ENCODE measurements around the gene ATL2.

The ATL2 gene

GRCh38 chr2:38266382-38267061 is 110.6 kb downstream of the ATL2 start:
- peaks cover 0 to 5% (median 4%) of the 10 kb centered on the region in 5 donors for H3K4me1 ChIP-seq (ENCODE audit: control insufficient read depth in 5 of 5, insufficient read depth in 5 of 5, low read length in 5 of 5)
- no peak overlapping the region for H3K27ac ChIP-seq (ENCODE audit: low read depth, low read length)
- no peak overlapping the region for H3K9ac ChIP-seq (ENCODE audit: low read length in 5 of 5)
- H3K27me3 ChIP-seq (ENCODE audit: control insufficient read depth in 5 of 5, insufficient read depth in 4 of 5, low read length in 5 of 5) = no peaks in the 10 kb centered on the region
- H3K36me3 ChIP-seq (ENCODE audit: control insufficient read depth in 5 of 5, insufficient read depth in 5 of 5, low read length in 5 of 5) = no peaks in the 10 kb centered on the region
- no peaks in the 10 kb centered on the region for H3K9me3 ChIP-seq (ENCODE audit: control insufficient read depth in 5 of 5, low read length in 5 of 5)
- no peak overlapping the region for H3K4me3 ChIP-seq (ENCODE audit: low read depth in 1 of 5, low read length in 5 of 5)

- Histone ChIP-seq H3K27me3 (ENCODE audit: control insufficient read depth in 5 of 5, insufficient read depth in 4 of 5, low read length in 5 of 5) (no peaks in the 10 kb centered on the region), H3K27ac (ENCODE audit: low read depth, low read length) (no peak overlapping the region), H3K36me3 (ENCODE audit: control insufficient read depth in 5 of 5, insufficient read depth in 5 of 5, low read length in 5 of 5) (no peaks in the 10 kb centered on the region), H3K4me3 (ENCODE audit: low read depth in 1 of 5, low read length in 5 of 5) (no peak overlapping the region), H3K9me3 (ENCODE audit: control insufficient read depth in 5 of 5, low read length in 5 of 5) (no peaks in the 10 kb centered on the region), H3K4me1 (ENCODE audit: control insufficient read depth in 5 of 5, insufficient read depth in 5 of 5, low read length in 5 of 5) (peaks cover 0 to 5% (median 4%) of the 10 kb centered on the region in 5 donors), H3K9ac (ENCODE audit: low read length in 5 of 5) (no peak overlapping the region)
Observed at GRCh38 chr2:38265461-38265860, 111.6 kb downstream of the ATL2 start.

DNA sequence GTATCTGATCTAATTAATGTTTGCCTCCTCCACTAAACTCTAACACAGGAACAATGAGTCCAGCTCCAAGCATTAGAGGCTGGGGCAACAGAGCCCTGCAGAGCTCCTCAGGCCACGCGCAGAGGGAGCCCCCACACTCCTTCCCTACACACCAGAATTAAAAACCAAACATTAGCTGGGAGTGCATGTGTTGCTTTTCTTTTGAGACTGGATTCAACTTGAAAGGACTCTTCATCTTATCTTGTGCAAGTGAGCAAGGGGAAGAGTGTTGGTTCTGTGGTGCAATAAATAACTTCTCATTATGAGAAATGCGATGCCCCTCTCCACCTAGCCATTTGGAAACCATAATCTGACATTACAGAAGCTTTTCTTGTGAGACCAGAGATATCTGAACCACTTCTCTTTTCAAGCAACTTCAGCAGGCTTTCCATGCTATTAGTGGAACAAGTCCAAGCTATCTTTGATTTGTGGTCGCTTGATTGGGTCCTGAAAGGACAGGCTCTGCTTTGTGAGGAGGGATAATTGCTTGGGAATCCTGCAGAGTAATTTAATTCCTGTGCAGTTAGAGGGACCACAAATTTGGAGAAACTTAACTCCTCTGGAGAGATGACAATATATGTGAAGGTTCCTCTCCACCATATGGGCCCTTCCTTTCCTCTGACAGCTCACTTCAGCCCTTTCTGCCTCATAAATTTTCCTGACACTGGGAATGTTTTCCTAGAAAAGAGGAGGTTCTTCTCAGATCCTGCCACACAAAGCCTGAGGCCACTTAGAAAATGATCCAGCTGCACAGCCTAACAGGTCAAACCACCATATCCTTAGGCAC is 112.5 kb downstream of the ATL2 start:
- Histone ChIP-seq H3K27ac (ENCODE audit: low read depth, low read length) (no peak overlapping the region), H3K9me3 (ENCODE audit: control insufficient read depth in 5 of 5, low read length in 5 of 5) (no peaks in the 10 kb centered on the region), H3K4me3 (ENCODE audit: low read depth in 1 of 5, low read length in 5 of 5) (no peak overlapping the region), H3K36me3 (ENCODE audit: control insufficient read depth in 5 of 5, insufficient read depth in 5 of 5, low read length in 5 of 5) (no peaks in the 10 kb centered on the region), H3K9ac (ENCODE audit: low read length in 5 of 5) (no peak overlapping the region), H3K4me1 (ENCODE audit: control insufficient read depth in 5 of 5, insufficient read depth in 5 of 5, low read length in 5 of 5) (peaks cover 0 to 5% (median 4%) of the 10 kb centered on the region in 5 donors), H3K27me3 (ENCODE audit: control insufficient read depth in 5 of 5, insufficient read depth in 4 of 5, low read length in 5 of 5) (no peaks in the 10 kb centered on the region)

GRCh38 chr2:38263293-38263692 is 113.8 kb downstream of the ATL2 start:
- Histone ChIP-seq H3K27ac (ENCODE audit: low read depth, low read length) (no peak overlapping the region), H3K9ac (ENCODE audit: low read length in 5 of 5) (no peak overlapping the region), H3K9me3 (ENCODE audit: control insufficient read depth in 5 of 5, low read length in 5 of 5) (no peaks in the 10 kb centered on the region), H3K4me3 (ENCODE audit: low read depth in 1 of 5, low read length in 5 of 5) (no peak overlapping the region), H3K4me1 (ENCODE audit: control insufficient read depth in 5 of 5, insufficient read depth in 5 of 5, low read length in 5 of 5) (peaks cover 0 to 5% (median 4%) of the 10 kb centered on the region in 5 donors), H3K27me3 (ENCODE audit: control insufficient read depth in 5 of 5, insufficient read depth in 4 of 5, low read length in 5 of 5) (no peaks in the 10 kb centered on the region), H3K36me3 (ENCODE audit: control insufficient read depth in 5 of 5, insufficient read depth in 5 of 5, low read length in 5 of 5) (no peaks in the 10 kb centered on the region)

DNA sequence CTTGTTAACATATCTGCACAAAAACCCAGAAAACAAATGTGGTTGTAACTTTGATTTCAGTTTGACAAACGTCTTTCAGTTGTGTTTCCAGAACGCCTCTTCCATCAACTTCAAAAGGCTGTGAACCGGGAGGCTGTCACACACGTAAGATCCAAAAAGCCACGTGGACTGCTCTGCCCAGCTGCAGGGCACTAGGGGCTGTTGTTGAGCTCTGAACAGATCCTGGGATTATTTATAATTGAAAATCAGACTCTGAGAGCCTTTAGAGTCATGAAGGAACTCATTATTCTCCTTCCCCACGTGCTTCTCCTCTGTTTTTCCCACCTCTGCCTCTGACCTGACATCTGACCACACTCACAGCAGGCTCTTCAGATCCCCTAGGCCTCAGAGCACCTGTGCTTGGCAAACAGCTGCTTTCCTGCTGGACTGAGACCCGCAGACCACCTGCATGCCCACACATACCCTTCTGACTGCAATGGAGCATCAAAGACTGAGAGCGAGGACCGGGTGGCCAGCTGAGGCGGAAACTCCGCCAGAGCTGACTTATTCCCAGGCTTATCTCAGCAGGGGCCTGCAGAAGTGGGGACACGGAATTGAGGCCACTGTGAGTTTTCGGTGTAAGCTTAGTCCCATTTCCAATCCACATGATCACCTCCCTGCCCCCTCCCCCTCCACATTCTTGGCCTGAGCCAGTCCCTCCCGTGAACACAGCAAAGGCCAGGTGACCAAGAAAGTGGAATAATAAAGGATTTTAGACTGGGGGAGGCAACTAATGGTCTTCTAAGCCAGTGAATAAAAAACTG is 114.8 kb downstream of the ATL2 start:
- Histone ChIP-seq H3K9ac (ENCODE audit: low read length in 5 of 5) (no peak overlapping the region), H3K9me3 (ENCODE audit: control insufficient read depth in 5 of 5, low read length in 5 of 5) (no peaks in the 10 kb centered on the region), H3K27ac (ENCODE audit: low read depth, low read length) (no peak overlapping the region), H3K4me3 (ENCODE audit: low read depth in 1 of 5, low read length in 5 of 5) (no peak overlapping the region), H3K4me1 (ENCODE audit: control insufficient read depth in 5 of 5, insufficient read depth in 5 of 5, low read length in 5 of 5) (peaks cover 0 to 5% (median 4%) of the 10 kb centered on the region in 5 donors), H3K36me3 (ENCODE audit: control insufficient read depth in 5 of 5, insufficient read depth in 5 of 5, low read length in 5 of 5) (no peaks in the 10 kb centered on the region), H3K27me3 (ENCODE audit: control insufficient read depth in 5 of 5, insufficient read depth in 4 of 5, low read length in 5 of 5) (no peaks in the 10 kb centered on the region)

DNA sequence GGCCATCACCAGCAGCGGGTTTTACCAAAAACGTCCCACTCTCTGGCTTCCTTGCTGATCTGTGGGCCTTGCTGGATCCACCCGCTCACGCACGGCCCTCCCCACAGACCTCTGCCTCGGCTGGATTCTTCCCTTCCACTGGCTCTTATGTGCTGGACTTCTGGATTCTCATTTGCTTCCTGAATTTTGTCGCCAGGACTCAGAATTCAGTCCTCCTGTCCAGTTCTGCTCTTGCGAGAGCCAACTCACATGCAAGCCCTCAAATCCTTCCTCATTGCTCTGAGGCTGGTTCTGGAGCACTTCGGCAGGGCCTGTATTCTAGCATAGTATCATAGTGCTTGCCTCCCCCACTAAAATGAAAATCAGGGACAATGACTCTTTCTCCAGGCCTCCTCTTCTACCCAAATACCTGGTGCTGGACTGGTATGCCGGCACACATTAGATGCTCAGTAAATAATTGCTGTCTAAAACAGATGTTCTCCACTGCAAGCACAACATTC is 115.5 kb downstream of the ATL2 start:
- Histone ChIP-seq H3K27ac (ENCODE audit: low read depth, low read length) (no peak overlapping the region), H3K9ac (ENCODE audit: low read length in 5 of 5) (no peak overlapping the region), H3K4me3 (ENCODE audit: low read depth in 1 of 5, low read length in 5 of 5) (no peak overlapping the region), H3K36me3 (ENCODE audit: control insufficient read depth in 5 of 5, insufficient read depth in 5 of 5, low read length in 5 of 5) (no peaks in the 10 kb centered on the region), H3K9me3 (ENCODE audit: control insufficient read depth in 5 of 5, low read length in 5 of 5) (no peaks in the 10 kb centered on the region), H3K27me3 (ENCODE audit: control insufficient read depth in 5 of 5, insufficient read depth in 4 of 5, low read length in 5 of 5) (no peaks in the 10 kb centered on the region), H3K4me1 (ENCODE audit: control insufficient read depth in 5 of 5, insufficient read depth in 5 of 5, low read length in 5 of 5) (peaks cover 0 to 5% (median 4%) of the 10 kb centered on the region in 5 donors)

DNA sequence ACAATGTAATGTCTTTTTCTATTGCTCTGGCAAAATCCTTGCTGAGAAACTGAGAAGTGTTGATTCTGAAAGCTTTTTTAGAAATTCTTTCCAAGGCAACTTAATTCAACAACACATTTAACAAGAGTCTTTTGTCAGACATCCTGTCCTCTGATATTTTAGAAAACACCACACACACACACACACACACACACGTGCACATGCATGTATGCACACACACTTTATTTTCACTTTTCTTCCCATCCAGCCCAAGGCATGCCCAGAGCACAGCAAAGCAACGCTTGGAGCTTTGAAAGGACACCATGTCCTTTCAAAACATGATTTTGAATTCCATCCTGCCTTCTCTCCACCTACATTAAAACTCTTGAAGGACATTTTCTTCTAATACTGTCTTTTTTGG is 116.1 kb downstream of the ATL2 start:
- Histone ChIP-seq H3K4me3 (ENCODE audit: low read depth in 1 of 5, low read length in 5 of 5) (no peak overlapping the region), H3K9me3 (ENCODE audit: control insufficient read depth in 5 of 5, low read length in 5 of 5) (no peaks in the 10 kb centered on the region), H3K4me1 (ENCODE audit: control insufficient read depth in 5 of 5, insufficient read depth in 5 of 5, low read length in 5 of 5) (peaks cover 0 to 5% (median 4%) of the 10 kb centered on the region in 5 donors)

DNA sequence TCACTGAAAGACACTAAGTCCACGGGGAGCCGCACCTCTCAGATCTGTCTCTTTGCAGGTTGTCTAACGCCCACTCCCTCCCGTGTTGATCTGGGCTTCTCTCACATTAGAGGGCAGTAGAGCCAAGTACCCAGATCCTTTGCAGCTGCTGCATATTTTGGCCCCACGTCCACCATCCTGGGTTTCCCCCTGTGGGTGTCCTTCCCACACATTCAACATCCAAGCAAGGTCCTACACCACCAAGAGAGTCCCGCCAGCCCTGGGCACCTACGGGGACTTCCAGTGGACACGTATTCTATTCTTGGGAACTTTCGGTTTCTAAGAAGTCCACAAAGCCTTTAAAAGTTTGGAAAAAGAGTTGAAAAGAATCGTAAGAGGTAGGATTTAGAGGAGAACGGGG is 116.6 kb downstream of the ATL2 start:
- H3K27ac ChIP-seq (ENCODE audit: low read depth, low read length) = no peak overlapping the region
- no peak overlapping the region for H3K4me3 ChIP-seq (ENCODE audit: low read depth in 1 of 5, low read length in 5 of 5)

More for the DNA sequence above, 116.1 kb downstream of the ATL2 start:
- Histone ChIP-seq H3K27me3 (ENCODE audit: control insufficient read depth in 5 of 5, insufficient read depth in 4 of 5, low read length in 5 of 5) (no peaks in the 10 kb centered on the region), H3K9ac (ENCODE audit: low read length in 5 of 5) (no peak overlapping the region), H3K27ac (ENCODE audit: low read depth, low read length) (no peak overlapping the region), H3K36me3 (ENCODE audit: control insufficient read depth in 5 of 5, insufficient read depth in 5 of 5, low read length in 5 of 5) (no peaks in the 10 kb centered on the region)

GRCh38 chr2:38259311-38259710 is 117.8 kb downstream of the ATL2 start:
- Histone ChIP-seq H3K36me3 (ENCODE audit: control insufficient read depth in 5 of 5, insufficient read depth in 5 of 5, low read length in 5 of 5) (no peaks in the 10 kb centered on the region), H3K4me3 (ENCODE audit: low read depth in 1 of 5, low read length in 5 of 5) (no peak overlapping the region), H3K9me3 (ENCODE audit: control insufficient read depth in 5 of 5, low read length in 5 of 5) (no peaks in the 10 kb centered on the region), H3K27me3 (ENCODE audit: control insufficient read depth in 5 of 5, insufficient read depth in 4 of 5, low read length in 5 of 5) (no peaks in the 10 kb centered on the region), H3K4me1 (ENCODE audit: control insufficient read depth in 5 of 5, insufficient read depth in 5 of 5, low read length in 5 of 5) (no peaks in the 10 kb centered on the region), H3K27ac (ENCODE audit: low read depth, low read length) (no peak overlapping the region), H3K9ac (ENCODE audit: low read length in 5 of 5) (no peak overlapping the region)

More for the DNA sequence above, 116.6 kb downstream of the ATL2 start:
- Histone ChIP-seq H3K36me3 (ENCODE audit: control insufficient read depth in 5 of 5, insufficient read depth in 5 of 5, low read length in 5 of 5) (no peaks in the 10 kb centered on the region), H3K9ac (ENCODE audit: low read length in 5 of 5) (no peak overlapping the region), H3K4me1 (ENCODE audit: control insufficient read depth in 5 of 5, insufficient read depth in 5 of 5, low read length in 5 of 5) (peaks cover 0 to 5% (median 4%) of the 10 kb centered on the region in 5 donors), H3K9me3 (ENCODE audit: control insufficient read depth in 5 of 5, low read length in 5 of 5) (no peaks in the 10 kb centered on the region), H3K27me3 (ENCODE audit: control insufficient read depth in 5 of 5, insufficient read depth in 4 of 5, low read length in 5 of 5) (no peaks in the 10 kb centered on the region)

Data from subcutaneous abdominal adipose tissue (tissue), 5 donors.